ENCODE results near the gene TACR3. TPM values are rescaled to one million over a fixed set of nuclear protein-coding genes. Genes with fewer than 3 reads are reported as not detected.
"Not testable (repeated sequence)": the region's sequence is repeated elsewhere in the genome, so short reads cannot be mapped to it uniquely, and the experiment has no call there.

Gene TACR3
- total RNA-seq, 2 donors from 2014 or later = not detected

DNA sequence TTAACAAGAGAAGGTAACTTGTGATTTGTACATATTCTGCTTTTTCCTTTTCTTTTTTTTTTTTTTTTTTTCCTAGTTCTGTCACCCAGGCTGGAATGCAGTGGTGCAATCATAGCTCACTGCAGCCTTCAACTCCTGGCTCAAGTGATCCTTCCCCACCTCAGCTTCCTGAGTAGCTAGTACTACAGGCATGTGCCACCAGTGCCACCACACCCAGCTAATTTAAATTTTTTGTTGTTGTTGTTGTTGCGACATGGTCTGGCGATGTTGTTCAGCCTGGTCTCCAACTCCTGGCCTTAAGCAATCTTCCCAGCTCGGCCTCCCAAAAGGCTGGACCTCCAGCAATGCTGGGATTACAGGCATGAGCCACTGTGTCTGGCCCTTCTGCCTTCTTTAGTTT is 1.5 kb upstream of the TACR3 start:
- TF ChIP-seq, protein P1, sequence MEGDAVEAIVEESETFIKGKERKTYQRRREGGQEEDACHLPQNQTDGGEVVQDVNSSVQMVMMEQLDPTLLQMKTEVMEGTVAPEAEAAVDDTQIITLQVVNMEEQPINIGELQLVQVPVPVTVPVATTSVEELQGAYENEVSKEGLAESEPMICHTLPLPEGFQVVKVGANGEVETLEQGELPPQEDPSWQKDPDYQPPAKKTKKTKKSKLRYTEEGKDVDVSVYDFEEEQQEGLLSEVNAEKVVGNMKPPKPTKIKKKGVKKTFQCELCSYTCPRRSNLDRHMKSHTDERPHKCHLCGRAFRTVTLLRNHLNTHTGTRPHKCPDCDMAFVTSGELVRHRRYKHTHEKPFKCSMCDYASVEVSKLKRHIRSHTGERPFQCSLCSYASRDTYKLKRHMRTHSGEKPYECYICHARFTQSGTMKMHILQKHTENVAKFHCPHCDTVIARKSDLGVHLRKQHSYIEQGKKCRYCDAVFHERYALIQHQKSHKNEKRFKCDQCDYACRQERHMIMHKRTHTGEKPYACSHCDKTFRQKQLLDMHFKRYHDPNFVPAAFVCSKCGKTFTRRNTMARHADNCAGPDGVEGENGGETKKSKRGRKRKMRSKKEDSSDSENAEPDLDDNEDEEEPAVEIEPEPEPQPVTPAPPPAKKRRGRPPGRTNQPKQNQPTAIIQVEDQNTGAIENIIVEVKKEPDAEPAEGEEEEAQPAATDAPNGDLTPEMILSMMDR (IDR thresholded peaks at IDR 0.05) = no peak
- Histone ChIP-seq H3K36me3 (no peaks in the 10 kb centered on the region), H3K27me3 (replicated peaks; ENCODE audit: insufficient read depth) (no peaks in the 10 kb centered on the region), H3K4me1 (ENCODE audit: control insufficient read depth in 1 of 2, low read depth in 2 of 2) (no peaks in the 10 kb centered on the region), H3K27ac (no peak overlapping the region), H3K4me3 (no peak overlapping the region), H3K9me3 (no peaks in the 10 kb centered on the region)
- no peak for DNase-seq (ENCODE audit: low spot score)
- no peak for ATAC-seq (ENCODE audit: insufficient number of reproducible peaks, low FRiP score, low read depth)

DNA sequence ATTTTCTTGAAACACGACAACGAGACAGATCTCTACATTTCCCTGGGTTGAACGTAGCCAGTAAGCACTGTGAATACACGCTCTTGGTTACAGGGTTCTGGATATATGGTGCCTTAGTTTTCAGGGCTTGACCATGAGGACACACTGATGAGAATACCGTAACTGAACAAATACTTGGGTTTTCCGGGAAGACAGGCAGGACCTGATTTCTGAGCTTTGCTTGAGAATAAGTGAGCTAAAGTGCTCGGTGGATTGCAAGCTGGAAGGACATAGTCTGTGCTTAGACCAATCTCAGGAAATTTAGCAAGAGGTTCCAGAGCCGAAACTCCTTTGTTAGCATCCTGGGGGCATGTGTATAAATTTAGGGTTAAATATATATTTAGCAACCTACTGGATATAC is 876 bp upstream of the TACR3 start:
- Histone ChIP-seq H3K4me3 (no peak overlapping the region), H3K9me3 (no peaks in the 10 kb centered on the region), H3K36me3 (no peaks in the 10 kb centered on the region), H3K4me1 (ENCODE audit: control insufficient read depth in 1 of 2, low read depth in 2 of 2) (no peaks in the 10 kb centered on the region), H3K27me3 (replicated peaks; ENCODE audit: insufficient read depth) (no peaks in the 10 kb centered on the region), H3K27ac (no peak overlapping the region)
- ATAC-seq (ENCODE audit: insufficient number of reproducible peaks, low FRiP score, low read depth) = no peak
- TF ChIP-seq, protein P1 (IDR thresholded peaks at IDR 0.05) = no peak
- no peak for DNase-seq (ENCODE audit: low spot score)

DNA sequence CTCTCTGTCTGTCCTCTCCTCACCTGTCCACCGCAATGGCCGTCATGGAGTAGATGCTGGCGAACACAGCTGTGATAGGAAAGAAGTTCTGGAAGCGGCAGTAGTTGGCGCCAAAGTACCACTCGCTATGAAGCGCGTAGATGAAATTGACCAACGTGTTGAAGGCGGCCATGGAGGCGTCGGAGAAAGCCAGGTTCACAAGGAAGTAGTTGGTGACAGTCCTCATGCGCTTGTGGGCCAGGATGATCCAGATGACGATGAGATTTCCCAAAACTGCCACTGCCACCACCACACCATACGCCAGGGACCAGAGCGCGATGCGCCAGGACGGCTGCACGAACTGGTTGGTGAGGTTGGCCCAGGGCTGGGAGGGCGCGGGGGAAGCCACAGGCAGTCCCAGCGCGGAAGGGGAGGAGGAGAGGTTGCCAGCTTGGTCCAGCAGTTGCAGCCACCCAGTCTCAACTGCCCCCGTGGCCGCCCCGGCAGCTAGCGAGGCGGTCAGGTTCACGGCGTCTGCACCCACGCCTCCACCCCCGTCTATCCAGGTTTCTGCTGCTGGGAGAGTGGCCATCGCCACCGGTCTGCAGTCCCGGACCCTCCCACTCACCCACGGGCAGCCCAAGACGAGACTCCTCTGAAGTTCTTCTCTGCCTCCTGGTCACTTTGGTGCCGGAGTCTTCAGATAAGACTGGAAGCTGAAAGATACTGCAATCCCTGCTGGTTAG is 518 bp downstream of the TACR3 start:
- Histone ChIP-seq H3K4me1 (ENCODE audit: control insufficient read depth in 1 of 2, low read depth in 2 of 2) (no peaks in the 10 kb centered on the region), H3K36me3 (no peaks in the 10 kb centered on the region), H3K9me3 (no peaks in the 10 kb centered on the region), H3K27me3 (replicated peaks; ENCODE audit: insufficient read depth) (no peaks in the 10 kb centered on the region), H3K27ac (no peak overlapping the region), H3K4me3 (peak overlapping the region; percentile 36)
- DNase-seq (ENCODE audit: low spot score) = no peak
- ATAC-seq (ENCODE audit: insufficient number of reproducible peaks, low FRiP score, low read depth) = no peak
- TF ChIP-seq, protein P1 (IDR thresholded peaks at IDR 0.05) = no peak

DNA sequence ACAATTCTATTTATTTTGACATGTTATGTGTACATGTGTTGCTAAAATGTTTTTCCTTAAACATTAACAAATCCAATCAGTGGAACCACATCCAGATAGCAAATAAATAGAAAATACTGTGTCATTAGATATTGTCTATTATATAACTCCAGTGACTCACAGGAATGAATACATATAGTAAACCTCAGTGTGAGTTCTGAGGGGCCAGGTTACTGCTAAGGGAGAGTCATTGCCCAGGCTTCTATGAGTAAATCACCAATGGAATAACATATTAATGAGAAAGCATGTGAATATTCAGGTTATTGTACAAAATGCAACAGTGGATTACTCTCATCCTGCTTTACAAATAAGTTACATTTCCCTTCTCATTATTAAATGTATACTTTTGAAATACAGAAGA is 27.2 kb downstream of the TACR3 start:
- no peak overlapping the region for H3K4me3 ChIP-seq
- no peaks in the 10 kb centered on the region for H3K4me1 ChIP-seq (ENCODE audit: control insufficient read depth in 1 of 2, low read depth in 2 of 2)
- H3K9me3 ChIP-seq = no peaks in the 10 kb centered on the region
- H3K27ac ChIP-seq = no peak overlapping the region
- DNase-seq (ENCODE audit: low spot score) (no peak), ATAC-seq (ENCODE audit: insufficient number of reproducible peaks, low FRiP score, low read depth) (no peak)
- TF ChIP-seq, protein P1 (IDR thresholded peaks at IDR 0.05) = no peak
- H3K36me3 ChIP-seq = no peaks in the 10 kb centered on the region
- H3K27me3 ChIP-seq (replicated peaks; ENCODE audit: insufficient read depth) = no peaks in the 10 kb centered on the region

DNA sequence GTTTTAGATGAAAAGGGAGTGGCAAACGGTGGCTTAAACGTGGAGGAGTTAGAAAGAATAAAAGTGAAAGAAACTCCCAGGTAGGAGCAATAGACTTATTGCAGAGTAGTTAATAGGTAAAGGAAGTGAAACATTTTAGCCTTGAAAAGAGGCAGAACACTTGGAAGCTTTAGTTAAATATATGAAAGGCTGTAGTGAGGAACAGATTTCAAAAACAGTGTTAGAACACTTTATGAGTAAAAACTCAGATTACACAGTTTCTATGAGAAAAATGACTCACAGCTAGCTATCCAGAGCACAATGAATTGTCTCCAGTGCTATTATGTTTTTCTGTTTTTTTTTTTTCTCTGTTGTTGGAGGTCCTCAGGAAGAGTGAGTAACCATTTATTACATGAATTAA is 45.8 kb downstream of the TACR3 start:
- Histone ChIP-seq H3K4me1 (ENCODE audit: control insufficient read depth in 1 of 2, low read depth in 2 of 2) (no peaks in the 10 kb centered on the region), H3K27me3 (replicated peaks; ENCODE audit: insufficient read depth) (no peaks in the 10 kb centered on the region), H3K9me3 (no peaks in the 10 kb centered on the region), H3K27ac (no peak overlapping the region), H3K4me3 (no peak overlapping the region), H3K36me3 (no peaks in the 10 kb centered on the region)
- TF ChIP-seq, protein P1 (IDR thresholded peaks at IDR 0.05) = no peak
- ATAC-seq (ENCODE audit: insufficient number of reproducible peaks, low FRiP score, low read depth) (no peak), DNase-seq (ENCODE audit: low spot score) (no peak)

DNA sequence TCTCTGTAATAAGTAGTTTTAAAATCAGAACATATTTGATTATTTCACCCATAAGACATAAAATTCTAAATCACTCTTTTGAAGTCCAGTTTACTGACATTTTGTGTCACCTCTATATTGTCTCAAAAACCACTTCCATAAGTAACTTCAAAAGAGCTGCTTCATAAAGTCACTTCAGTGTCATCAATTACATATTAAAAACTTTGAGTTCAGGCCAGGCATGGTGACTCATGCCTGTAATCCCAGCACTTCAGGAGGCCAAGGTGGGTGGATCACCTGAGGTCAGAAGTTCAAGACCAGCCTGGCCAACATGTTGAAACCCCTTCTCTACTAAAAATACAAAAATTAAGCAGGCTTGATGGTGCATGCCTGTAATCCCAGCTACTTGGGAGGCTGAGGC is 53.0 kb downstream of the TACR3 start:
- not testable (repeated sequence) for H3K9me3 ChIP-seq; H3K4me1 ChIP-seq (ENCODE audit: control insufficient read depth in 1 of 2, low read depth in 2 of 2); DNase-seq (ENCODE audit: low spot score); H3K27me3 ChIP-seq (replicated peaks; ENCODE audit: insufficient read depth); ATAC-seq (ENCODE audit: insufficient number of reproducible peaks, low FRiP score, low read depth); H3K27ac ChIP-seq; H3K36me3 ChIP-seq; H3K4me3 ChIP-seq

All from thoracic aorta (tissue), 2 donors.